GM21423 (cell line): ENCODE measurements around the gene L3MBTL4.

Source experiments
- ATAC-seq: cut with Tn5 transposase; IDR thresholded peaks from one replicate; pipeline ENCODE4 v1.9.1; 2021; ENCODE audit warnings: mild to moderate bottlenecking, moderate library complexity; ENCODE audit not compliant: unreplicated experiment

Gene L3MBTL4

DNA sequence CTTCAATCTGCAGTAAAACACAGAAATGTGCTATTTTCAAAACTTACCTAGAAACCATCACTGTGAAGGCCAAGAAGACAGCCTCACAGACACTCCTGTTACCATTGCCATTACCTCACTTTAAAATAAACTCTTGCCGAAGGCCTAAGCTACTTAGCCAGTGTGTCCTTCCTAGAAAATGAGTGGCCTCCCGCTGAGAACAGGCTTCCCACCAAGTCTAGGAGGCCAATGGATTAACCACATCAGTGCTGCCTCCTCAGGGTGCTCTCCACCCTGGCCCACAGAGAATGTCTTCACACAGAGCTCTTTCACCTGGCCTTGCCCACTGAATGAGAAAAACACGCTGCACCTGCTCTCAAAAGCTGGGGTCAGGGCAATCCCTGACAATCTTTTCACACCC is 47.5 kb downstream of the L3MBTL4 start:
- no peak for ATAC-seq

DNA sequence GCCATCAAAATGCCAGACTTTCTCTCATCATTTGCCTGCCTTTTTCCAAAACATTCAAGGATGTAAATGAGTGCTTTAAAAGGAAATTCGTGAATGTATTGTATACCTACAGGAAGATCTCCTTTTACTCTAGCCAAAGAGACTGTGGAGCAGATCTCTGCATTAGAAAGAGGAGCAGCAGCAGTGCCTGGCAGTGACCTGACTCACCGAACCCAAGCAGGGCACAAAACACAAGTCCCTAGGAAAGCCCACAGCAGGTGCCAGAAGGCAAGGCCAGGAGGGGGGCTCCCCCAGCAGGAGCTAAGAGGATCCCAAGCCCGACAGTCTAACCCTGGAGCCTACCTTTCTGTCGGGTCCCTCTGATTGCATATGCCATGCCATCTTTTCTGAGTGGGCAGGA is 47.9 kb downstream of the L3MBTL4 start:
- ATAC-seq = no peak

DNA sequence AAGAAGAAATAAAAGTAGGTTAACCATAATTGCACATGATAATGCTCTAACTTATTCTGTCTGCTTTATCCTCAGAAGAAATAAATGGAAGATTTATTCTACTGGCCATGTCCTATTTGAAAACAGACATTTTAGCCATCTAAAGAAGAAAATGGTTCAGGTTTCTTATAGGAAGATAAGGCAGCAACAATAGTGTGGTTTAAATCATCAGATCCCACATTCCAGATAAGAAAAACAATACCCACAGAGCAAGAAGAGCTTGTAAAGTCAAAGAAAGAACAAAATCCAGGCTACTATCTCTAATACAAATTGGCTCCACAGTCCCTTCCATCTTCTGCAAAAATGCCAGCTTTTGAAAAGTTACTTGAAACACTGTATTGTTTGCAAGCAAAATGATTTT is 49.3 kb downstream of the L3MBTL4 start:
- ATAC-seq = no peak

DNA sequence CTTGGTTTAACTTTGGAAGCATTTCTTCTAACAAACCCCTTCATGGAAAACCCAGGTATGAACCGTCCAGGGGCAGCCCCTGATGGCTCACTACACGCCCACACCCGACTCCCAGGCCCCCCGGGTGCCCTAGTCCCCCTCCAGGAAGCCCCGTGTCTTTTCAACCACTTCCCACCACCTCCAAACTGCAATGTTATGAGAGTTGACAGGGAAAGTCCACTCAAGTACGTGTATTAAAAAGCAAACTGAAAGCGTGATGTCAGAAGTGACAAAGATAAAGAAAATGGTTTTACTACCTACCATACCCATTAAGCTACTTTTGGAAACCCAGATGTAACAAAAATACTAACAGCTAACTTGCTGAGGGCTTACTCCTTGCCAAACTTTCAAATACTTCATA is 51.5 kb downstream of the L3MBTL4 start:
- ATAC-seq = peak; percentile 65

DNA sequence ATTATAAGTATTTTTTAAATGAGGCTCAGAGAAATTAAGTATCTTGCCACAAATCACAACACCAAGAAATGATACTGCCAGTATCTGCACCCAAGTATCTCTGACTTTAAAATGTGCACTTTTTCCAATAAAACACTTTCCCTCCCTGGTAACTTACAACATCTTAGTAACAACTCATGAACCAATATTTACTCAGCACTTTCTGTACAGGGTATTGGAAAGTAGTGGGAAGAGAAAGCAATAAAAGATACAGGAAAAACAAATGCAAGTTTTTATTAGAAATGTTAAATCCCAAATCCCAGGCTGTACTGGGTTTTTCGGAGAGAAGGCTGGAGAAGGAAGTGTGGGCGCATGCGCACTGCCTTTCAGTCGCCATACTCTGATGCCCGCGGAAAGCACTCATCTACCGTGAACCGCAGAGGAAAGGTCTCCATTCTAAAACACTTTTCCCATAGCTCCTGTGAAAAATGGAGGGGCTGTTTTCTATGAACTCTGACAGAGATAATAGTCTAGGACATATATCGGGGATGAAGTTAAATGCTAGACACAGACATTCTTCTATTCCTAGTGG is 52.1 kb downstream of the L3MBTL4 start:
- ATAC-seq = no peak

DNA sequence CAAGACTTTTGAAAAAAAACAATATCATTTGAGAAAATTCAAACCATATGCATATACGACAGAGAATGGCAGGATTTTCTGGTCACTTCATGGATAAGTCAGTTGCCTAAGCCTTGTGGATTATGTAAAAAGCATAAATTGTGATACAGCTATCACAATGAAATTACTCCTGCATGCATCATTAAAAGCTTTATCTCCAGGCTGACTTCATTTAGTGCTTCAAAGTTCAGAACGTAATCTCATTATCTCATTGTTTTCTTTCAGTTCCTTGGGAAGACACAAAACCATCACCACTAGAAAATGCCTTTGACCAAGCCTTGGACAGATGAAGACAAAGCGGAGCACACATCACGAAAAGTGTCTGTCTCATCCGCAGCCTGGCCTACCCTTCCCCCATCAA is 57.0 kb downstream of the L3MBTL4 start:
- ATAC-seq = no peak

DNA sequence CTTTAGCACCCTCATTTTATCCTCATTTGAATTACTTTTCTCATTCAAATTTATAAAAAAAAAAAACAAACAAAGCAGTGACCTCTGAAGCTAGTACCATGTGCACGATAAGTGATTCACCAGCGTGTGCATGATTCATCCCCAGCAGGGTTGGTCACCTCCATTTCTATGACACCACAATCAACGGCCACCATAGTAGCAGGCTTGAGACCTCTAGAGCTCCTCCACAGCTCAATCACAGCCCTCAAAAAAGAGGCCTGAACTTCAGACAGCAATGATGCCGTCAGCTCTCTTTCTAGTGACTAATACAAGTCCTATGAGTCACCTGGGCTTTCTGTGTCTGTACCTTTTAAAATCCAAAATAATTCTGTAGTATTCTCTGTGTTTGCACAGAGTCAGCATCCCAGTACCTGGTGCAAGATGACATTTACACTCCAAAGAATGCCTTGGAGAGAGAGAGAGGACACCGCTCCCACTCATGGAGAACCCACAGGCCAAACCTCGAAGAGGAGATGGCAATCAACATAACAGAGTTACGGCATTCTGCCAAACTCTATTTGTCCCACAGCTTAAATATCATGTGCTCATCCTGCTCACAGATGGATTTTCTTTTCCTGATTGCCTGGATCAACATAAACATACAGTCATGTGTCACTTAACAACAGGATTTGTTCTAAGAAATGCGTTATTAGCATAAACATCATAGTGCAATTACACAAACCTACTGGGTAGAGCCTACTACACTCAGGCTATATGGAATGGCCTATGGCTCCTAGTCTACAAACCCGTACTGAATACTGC is 58.7 kb downstream of the L3MBTL4 start:
- peak; percentile 46 for ATAC-seq

DNA sequence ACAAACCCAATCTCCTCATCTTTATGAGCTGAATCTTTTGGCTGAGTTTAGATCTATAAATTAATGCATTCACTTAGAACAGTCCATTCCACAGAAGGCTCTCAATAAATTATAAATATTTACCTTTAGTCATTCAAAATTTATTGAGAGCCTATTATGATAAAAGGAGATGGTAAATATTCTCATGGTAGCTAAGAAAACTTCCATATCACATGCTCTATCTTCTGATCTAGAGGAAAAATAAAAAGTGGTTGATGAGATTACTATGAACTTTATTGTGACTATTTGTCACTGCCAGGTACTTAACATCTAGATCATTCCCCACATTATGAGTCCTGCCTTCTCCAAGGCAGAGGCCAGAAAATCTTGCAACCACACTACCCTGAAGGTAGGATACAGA is 62.4 kb downstream of the L3MBTL4 start:
- ATAC-seq = no peak

DNA sequence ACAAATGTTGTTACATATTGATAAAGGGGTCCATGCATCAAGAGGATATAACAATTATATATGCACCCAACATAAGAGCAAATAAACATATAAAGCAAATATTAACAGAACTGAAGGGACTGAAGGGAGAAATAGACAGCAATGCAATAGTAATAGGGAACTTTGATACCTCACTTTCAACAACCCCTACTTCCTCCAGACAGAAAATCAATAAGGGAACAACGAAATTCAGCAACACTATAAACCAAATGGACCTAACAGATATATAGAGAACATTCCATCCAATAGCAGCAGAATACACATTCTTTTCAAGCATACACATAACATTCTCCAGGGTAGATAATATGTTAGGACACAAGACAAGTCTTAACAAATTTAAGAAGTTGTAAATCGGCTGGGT is 71.7 kb downstream of the L3MBTL4 start:
- ATAC-seq = no peak

DNA sequence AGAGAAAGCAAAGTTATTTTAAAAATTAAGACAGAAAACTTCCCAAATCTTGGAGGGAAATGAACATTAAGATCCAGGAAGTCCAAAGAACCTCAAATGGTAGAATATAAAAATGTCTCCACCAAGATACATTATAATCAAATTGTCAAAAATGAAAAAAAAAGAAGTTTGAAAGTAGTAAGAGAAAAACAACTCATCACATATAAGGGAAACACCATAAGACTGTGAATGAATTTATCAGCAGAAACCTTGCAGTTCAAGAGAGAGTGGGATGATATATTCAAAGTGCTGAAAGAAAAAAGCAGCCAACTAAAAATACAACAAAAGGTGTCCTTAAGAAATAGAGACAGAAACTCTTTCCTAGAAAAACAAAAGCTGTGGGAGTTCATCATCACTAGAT is 73.0 kb downstream of the L3MBTL4 start:
- no peak for ATAC-seq

DNA sequence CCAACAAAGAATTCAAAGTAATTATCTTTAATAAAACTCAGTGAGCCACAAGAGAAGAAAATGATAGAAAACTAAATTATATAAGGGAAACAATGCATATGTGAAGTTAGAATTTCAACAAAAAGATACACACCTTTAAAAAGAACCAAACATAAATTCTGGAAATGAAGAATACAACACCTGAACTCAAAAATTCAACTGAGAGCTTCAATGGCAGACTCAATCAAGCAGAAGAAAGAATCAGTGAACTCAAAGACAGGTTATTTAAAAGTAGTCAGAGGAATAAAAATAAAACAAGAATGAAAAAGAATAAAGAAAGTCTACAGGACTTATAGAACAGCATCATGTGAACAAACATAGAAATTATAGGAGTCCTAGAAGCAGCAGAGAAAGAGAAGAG is 73.4 kb downstream of the L3MBTL4 start:
- no peak for ATAC-seq

DNA sequence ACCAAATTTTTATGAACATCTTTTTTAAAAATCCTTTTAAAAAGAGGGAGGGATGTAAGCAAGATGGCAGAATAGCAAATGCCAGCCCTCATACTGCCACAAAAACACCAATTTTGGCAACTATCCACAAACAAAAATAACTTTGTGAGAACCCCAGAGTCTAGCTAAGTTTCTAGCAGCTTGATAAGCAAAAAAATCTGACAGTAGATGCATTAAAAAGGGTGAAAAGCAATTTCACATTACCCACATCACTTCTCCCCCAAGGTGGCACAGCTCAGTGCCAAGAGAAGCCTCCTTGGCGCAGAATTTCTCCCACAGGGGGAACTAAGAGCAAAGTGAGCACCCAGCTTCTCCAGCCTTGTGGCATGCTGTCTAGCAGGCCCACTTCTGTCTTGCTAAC is 74.6 kb downstream of the L3MBTL4 start:
- no peak for ATAC-seq

DNA sequence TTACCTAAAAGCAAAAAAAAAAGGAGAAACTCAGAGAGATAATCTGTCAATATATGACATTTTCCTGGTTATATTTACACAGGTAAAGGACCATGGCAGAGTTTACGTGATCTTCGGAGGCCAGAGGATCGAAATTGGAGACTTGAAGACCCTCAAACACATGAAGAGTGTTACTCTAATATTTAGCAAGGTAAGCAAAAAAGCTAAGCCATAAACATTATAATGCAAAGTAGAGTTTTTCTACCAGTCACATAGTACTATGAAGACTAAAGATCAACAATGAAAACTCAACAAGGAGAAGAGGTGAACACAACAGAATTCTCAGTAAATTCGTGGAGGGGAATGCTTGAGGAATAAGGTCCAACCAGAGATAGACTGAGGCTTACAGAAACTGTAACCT is 78.5 kb downstream of the L3MBTL4 start:
- ATAC-seq = no peak

DNA sequence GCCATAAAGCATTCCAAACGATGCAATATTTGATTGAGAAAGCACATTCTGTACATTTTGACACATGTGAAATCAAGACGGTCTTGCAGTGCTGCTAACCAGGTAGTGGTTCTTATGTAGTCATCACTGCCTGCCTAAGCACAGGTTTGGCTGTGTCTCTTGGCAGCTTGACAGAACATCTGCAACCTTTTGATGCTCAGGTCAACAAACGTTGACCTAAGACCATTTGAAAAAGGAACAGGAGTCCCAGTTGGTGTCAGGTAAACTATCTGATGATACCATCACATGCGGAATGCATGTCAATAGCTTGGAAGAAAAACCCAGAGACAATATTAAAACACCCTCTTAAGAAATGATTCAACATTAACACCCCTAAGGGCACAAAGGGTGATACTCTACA is 80.7 kb downstream of the L3MBTL4 start:
- no peak for ATAC-seq

DNA sequence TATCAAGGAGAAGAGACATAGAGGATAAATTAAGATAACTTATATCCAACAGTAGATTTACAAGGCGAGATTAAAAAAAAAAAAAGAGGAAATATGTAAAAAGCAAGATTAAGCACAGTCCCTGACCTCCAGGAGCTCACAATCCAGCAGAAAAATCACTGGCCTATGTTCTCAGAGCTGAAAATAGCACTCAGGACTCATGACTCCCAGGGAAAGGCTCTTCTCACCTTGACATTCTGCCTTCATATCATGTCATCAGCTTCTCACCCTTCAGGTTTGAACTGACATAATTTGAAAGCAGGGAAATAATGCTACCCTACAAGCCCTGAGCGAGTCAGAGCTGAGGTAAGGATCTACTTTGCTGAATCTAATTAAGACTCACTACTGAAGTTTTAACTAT is 82.8 kb downstream of the L3MBTL4 start:
- ATAC-seq = no peak

DNA sequence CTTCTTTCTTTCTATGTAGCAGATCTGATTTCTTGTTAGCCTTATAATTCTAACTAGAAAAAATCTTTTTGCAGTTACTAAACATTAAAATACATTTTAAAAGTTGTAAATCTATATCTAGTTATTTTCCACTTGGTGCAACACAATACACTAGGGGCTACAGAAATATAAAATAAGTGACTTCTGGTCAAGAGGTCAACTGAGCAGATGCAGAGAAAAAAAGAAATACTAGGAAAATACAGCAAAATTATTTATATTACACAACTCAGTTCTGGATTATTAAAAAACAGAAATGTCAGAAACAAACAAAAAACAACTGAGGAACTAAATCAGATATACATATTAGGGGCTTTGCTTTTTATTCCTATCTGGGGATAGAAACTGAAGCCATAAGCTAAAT is 83.9 kb downstream of the L3MBTL4 start:
- ATAC-seq = no peak

DNA sequence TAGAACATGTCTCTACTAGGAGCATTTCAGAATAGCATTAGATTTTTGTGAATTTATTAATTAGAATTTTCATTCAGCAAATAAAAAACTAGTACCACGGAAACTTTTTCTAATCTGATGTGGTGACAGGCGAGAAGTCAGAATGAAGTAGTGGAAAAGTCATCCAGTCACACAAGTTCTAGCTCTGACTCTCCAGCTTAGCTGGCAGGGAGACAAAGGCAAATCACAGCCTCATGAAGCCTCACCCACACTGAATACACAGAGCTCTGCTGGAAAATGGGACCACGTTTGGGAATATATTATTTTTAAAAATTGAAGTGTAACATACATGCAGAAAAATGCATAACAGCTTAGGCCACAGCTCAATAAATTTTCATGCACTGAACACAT is 86.1 kb downstream of the L3MBTL4 start:
- ATAC-seq = no peak

DNA sequence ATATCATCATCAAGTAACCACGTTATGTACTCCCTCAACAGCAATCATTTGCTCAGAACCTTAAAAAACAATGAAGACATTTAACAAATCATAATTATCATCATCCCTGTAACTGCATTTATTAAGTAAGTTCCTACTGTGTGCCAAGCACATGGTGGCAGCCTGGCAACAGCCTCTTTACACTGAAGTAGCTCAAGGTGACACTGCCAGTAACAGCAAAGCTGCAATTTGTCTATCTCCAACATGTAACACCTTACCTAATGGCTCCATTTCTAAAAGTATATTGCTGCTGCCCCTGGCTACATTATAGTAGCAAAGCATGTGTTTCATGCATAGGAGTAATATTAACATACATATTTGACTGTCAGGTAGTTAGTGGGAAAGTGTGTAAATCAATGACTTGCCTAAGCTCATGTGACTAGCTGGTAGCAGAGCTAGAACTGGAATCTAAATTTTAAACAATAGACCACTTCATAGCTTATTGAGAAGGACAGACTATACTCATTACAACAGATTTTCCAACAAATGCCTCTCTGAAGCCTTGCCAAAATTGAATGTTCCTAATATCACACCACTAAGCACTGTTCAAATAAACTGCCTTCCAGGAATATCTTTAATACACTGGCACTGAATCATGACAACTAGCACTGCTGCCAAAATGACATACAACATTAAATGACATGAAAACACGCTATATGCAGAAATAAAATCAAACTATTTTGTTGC is 86.7 kb downstream of the L3MBTL4 start:
- no peak for ATAC-seq

DNA sequence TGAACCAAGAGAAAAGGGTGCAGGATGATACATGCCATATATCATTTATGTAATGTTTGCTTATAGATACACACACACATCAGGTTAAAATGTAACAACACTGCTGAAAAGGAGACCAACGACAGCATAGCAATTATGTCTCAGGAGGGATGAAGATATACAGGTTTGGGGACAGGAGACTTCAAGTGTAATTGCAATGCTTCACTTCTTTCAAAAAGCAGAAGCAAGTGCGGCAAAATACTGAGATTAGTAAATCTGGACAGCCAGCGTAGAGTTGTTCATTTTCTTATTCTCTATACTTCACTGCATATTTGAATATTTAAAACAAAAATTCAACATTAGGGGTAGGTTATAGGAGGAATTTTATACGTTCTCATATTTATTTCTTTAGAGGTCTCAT is 87.2 kb downstream of the L3MBTL4 start:
- ATAC-seq = no peak

DNA sequence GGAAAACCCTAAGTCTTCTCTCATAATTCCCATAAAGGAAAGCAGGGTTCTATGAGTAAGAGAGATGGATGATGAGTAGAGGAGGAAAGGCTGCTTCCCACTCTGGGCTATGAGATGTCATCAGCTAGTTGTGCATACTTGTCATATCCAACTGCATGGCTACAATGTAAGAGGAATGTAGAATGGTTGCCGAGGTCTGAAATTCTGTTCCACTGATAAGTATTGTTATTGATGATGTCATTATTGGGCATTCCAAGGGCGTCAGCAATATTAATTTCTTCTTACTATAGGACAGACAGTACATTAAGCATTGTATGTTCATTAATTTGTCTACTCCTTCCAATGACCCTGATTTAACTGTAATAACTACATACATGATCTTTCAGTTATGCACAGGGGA is 88.1 kb downstream of the L3MBTL4 start:
- ATAC-seq = no peak

DNA sequence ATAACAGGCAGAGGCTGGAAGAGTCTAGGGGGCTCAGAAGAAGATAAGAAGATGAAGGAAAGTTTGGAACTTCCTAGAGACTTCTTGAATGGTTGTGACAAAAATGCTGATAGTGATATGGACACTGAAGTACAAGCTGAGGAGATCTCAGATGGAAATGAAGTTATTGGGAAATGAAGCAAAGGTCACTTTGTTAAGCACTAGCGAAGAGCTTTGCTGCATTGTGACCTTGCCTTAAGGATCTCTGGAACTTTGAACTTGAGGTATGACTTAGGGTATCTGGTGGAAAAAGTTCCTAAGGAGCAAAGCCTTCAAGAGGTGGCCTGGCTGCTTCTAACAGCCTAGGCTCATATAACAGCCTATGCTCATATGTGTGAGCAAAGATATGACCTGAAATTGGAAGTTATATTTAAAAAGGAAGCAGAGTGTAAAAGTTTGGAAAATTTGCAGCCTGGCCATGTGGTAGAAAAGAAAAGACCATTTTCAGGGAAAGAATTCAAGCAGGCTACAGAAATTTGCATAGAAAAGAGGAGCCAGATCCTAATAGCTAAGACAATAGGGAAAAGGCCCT is 91.3 kb downstream of the L3MBTL4 start:
- no peak for ATAC-seq
